Keratinocyte (primary cell): ENCODE results near the gene GNG4. TPM values are rescaled to one million over a fixed set of nuclear protein-coding genes. Genes with fewer than 3 reads are reported as not detected.

Experiments used
- DNase-seq: peaks from one replicate; pipeline ENCODE4 v3.0.0-alpha.2; 2011; ENCODE audit warnings: low read depth, missing footprints, low spot score
- FAIRE-seq: peaks from 2 replicates; lab custom pipeline; 2011; peaks lifted over from hg19 to GRCh38; lab: Jason Lieb, UNC
- H2AFZ ChIP-seq: 2 replicates; pipeline ENCODE4 v1.6.0; 2012; ENCODE audit warnings: low read length, control low read depth, inconsistent platforms; ENCODE audit not compliant: control insufficient read depth
- H3K27ac ChIP-seq: 2 replicates; pipeline ENCODE4 v1.5.1; 2011; ENCODE audit warnings: low read length; ENCODE audit not compliant: control insufficient read depth, insufficient read depth
- H3K27me3 ChIP-seq: 3 replicates; pipeline ENCODE4 v1.6.0; 2011; ENCODE audit warnings: low read length; ENCODE audit not compliant: control insufficient read depth, insufficient read depth; ENCODE audit errors: extremely low read depth
- H3K36me3 ChIP-seq, 2 experiments: 2 replicates in 1 of 2; 3 replicates in 1 of 2; pipeline ENCODE4 v1.5.1; 2011; ENCODE audit warnings: low read length in 2 of 2, mild to moderate bottlenecking in 1 of 2; ENCODE audit not compliant: control insufficient read depth in 2 of 2, insufficient read depth in 2 of 2; ENCODE audit errors: extremely low read depth in 1 of 2
- H3K4me1 ChIP-seq: 3 replicates; pipeline ENCODE4 v1.5.1; 2011; ENCODE audit warnings: low read length; ENCODE audit not compliant: control insufficient read depth, insufficient read depth; ENCODE audit errors: extremely low read depth
- H3K4me2 ChIP-seq: 3 replicates; pipeline ENCODE4 v1.6.0; 2011; ENCODE audit warnings: low read depth, low read length; ENCODE audit not compliant: control insufficient read depth, insufficient read depth; ENCODE audit errors: extremely low read depth
- H3K4me3 ChIP-seq, 3 experiments: fragments of 200-600 bp in 1 of 3; sonication (generic) in 1 of 3; 2 replicates in 2 of 3; 3 replicates in 1 of 3; pipeline ENCODE4 v1.5.1; 2011 to 2016; ENCODE audit warnings: low read length in 3 of 3, mild to moderate bottlenecking in 3 of 3, control low read depth in 2 of 3, inconsistent platforms in 1 of 3, low read depth in 1 of 3, mixed read lengths in 1 of 3, mixed run types in 1 of 3, moderate library complexity in 1 of 3; ENCODE audit not compliant: control insufficient read depth in 2 of 3, insufficient read depth in 2 of 3; ENCODE audit errors: extremely low read depth in 1 of 3
- H3K79me2 ChIP-seq: 2 replicates; pipeline ENCODE4 v1.6.0; 2012; ENCODE audit warnings: low read length; ENCODE audit not compliant: control insufficient read depth, insufficient read depth
- H3K9ac ChIP-seq: 3 replicates; pipeline ENCODE4 v1.6.0; 2011; ENCODE audit warnings: low read length; ENCODE audit not compliant: control insufficient read depth, insufficient read depth; ENCODE audit errors: extremely low read depth
- H3K9me1 ChIP-seq: 3 replicates; pipeline ENCODE4 v1.6.0; 2011; ENCODE audit warnings: low read length; ENCODE audit not compliant: control insufficient read depth, insufficient read depth; ENCODE audit errors: extremely low read depth
- H3K9me3 ChIP-seq: 2 replicates; pipeline ENCODE4 v1.5.1; 2012; ENCODE audit warnings: low read depth, low read length; ENCODE audit not compliant: control insufficient read depth
- H4K20me1 ChIP-seq: 3 replicates; pipeline ENCODE4 v1.6.0; 2011; ENCODE audit warnings: low read length; ENCODE audit not compliant: control insufficient read depth, insufficient read depth; ENCODE audit errors: extremely low read depth
- CTCF ChIP-seq, 3 experiments: IDR thresholded peaks in 1 of 3; conservative IDR thresholded peaks in 1 of 3; optimal IDR thresholded peaks in 1 of 3; 2 replicates in 2 of 3; 3 replicates in 1 of 3; pipeline versions ENCODE3 to v1.5.1; 2011; ENCODE audit warnings: low read length in 3 of 3, mild to moderate bottlenecking in 3 of 3, moderate library complexity in 2 of 3, control low read depth in 1 of 3, inconsistent platforms in 1 of 3; ENCODE audit not compliant: insufficient read depth in 2 of 3; ENCODE audit errors: extremely low read depth in 1 of 3
- EZH2 ChIP-seq: IDR thresholded peaks from one replicate; pipeline ENCODE4 v1.6.1; 2012; ENCODE audit warnings: inconsistent platforms, mild to moderate bottlenecking, low read length, moderate library complexity
- dilution Hi-C: fragments of 300-500 bp; cut with MboI; formaldehyde crosslinking; loops from one replicate; pipeline ENCODE4 v1.7.0; 2020; ENCODE audit warnings: low sequenced_read_pairs; ENCODE audit not compliant: extremely low pct_ligation_motif_present
- polyA plus RNA-seq, 5 experiments: library from polyadenylated mRNA; depleted of rRNA in 3 of 5; stranded (reverse) in 3 of 5; stranded (forward) in 1 of 5; unstranded in 1 of 5; fragments of >200 nt; gene quantifications; 1 replicate in 1 of 5; 2 replicates in 3 of 5; 3 replicates in 1 of 5; pipeline versions ENCODE4 v1.2.1 to v1.2.3, GENCODE V29; 2011 to 2012; ENCODE audit warnings: missing spikeins in 2 of 5, low read depth in 1 of 5, low replicate concordance in 1 of 5

GNG4 gene
- polyA plus RNA-seq, 1 donor (not counting 4 experiments of a cell fraction or from before 2014, with no cell fraction given) = 0.07 TPM

- no peaks in the 10 kb centered on the region for H3K79me2 ChIP-seq
- dilution Hi-C loops = no loop called here
These were observed 122.3 kb downstream of the GNG4 start for GRCh38 chr1:235527196-235527814.

GRCh38 chr1:235525314-235525713 lies 124.3 kb downstream of the GNG4 start:
- Histone ChIP-seq H3K4me1 (no peaks in the 10 kb centered on the region), H3K9me3 (no peaks in the 10 kb centered on the region), H3K27me3 (no peaks in the 10 kb centered on the region), H3K4me2 (no peak overlapping the region), H4K20me1 (no peaks in the 10 kb centered on the region), H3K9ac (no peak overlapping the region), H3K36me3 (no peaks in the 10 kb centered on the region), H3K4me3 (no peak overlapping the region), H2AFZ (peak overlapping the region; percentile 15), H3K27ac (no peak overlapping the region), H3K9me1 (no peaks in the 10 kb centered on the region), H3K79me2 (no peaks in the 10 kb centered on the region)
- DNase-seq (no peak), FAIRE-seq (no peak)
- TF ChIP-seq EZH2 (no peak), CTCF (optimal IDR thresholded peaks at IDR 0.05 in 1 of 3, IDR thresholded peaks at IDR 0.05 in 1 of 3, conservative IDR thresholded peaks at IDR 0.05 in 1 of 3; ENCODE audit: extremely low read depth in 1 of 3, insufficient read depth in 2 of 3, low read length in 3 of 3) (no peak)
- dilution Hi-C loops = no loop called here

More at GRCh38 chr1:235527196-235527814, 122.3 kb downstream of the GNG4 start:
- Histone ChIP-seq H3K9me3 (no peaks in the 10 kb centered on the region), H3K9ac (no peak overlapping the region), H3K4me2 (no peak overlapping the region), H3K27me3 (no peaks in the 10 kb centered on the region), H4K20me1 (no peaks in the 10 kb centered on the region), H3K4me3 (no peak overlapping the region), H3K9me1 (no peaks in the 10 kb centered on the region), H3K4me1 (peaks cover 6% of the 10 kb centered on the region), H2AFZ (no peak overlapping the region), H3K27ac (no peak overlapping the region), H3K36me3 (no peaks in the 10 kb centered on the region)
- DNase-seq = no peak
- FAIRE-seq = no peak
- TF ChIP-seq EZH2 (no peak), CTCF (optimal IDR thresholded peaks at IDR 0.05 in 1 of 3, IDR thresholded peaks at IDR 0.05 in 1 of 3, conservative IDR thresholded peaks at IDR 0.05 in 1 of 3; ENCODE audit: extremely low read depth in 1 of 3, insufficient read depth in 2 of 3, low read length in 3 of 3) (no peak)
